Neural progenitor cell (in vitro differentiated cells): ENCODE measurements around the gene ARID5A. TPM values are rescaled to one million over a fixed set of nuclear protein-coding genes. Genes with fewer than 3 reads are reported as not detected.

Experiments
- DNase-seq: peaks from one replicate; pipeline ENCODE4 v3.0.0-alpha.2; 2016; ENCODE audit warnings: low spot score
- H2AFZ ChIP-seq: fragments of 200-600 bp; sonication (generic); replicated peaks from 2 replicates; pipeline ENCODE4 v1.6.1; 2016; ENCODE audit warnings: antibody characterized with exemption
- H3F3A ChIP-seq: fragments of 200-600 bp; sonication (generic); 2 replicates; pipeline ENCODE4 v1.6.1; 2016; ENCODE audit warnings: antibody characterized with exemption, low read depth
- H3K27ac ChIP-seq: fragments of 200-600 bp; sonication (generic); 2 replicates; pipeline ENCODE4 v1.5.1; 2016; ENCODE audit warnings: mild to moderate bottlenecking
- H3K27me3 ChIP-seq: fragments of 200-600 bp; sonication (generic); 2 replicates; pipeline ENCODE4 v1.6.1; 2016; ENCODE audit warnings: mild to moderate bottlenecking, moderate library complexity
- H3K36me3 ChIP-seq: fragments of 200-600 bp; sonication (generic); 2 replicates; pipeline ENCODE4 v1.5.1; 2016
- H3K4me1 ChIP-seq: fragments of 200-600 bp; sonication (generic); 2 replicates; pipeline ENCODE4 v1.6.1; 2016; ENCODE audit warnings: mixed run types
- H3K4me2 ChIP-seq: fragments of 200-600 bp; sonication (generic); 2 replicates; pipeline ENCODE4 v1.6.1; 2016
- H3K4me3 ChIP-seq: fragments of 200-600 bp; sonication (generic); 2 replicates; pipeline ENCODE4 v1.5.1; 2016
- H3K79me2 ChIP-seq: fragments of 200-600 bp; sonication (generic); 2 replicates; pipeline ENCODE4 v1.6.1; 2016; ENCODE audit warnings: low read depth
- H3K9ac ChIP-seq: fragments of 200-600 bp; sonication (generic); 2 replicates; pipeline ENCODE4 v1.6.1; 2016
- H3K9me3 ChIP-seq: fragments of 200-600 bp; sonication (generic); 2 replicates; pipeline ENCODE4 v1.5.1; 2016; ENCODE audit warnings: low read depth
- H4K20me1 ChIP-seq: fragments of 200-600 bp; sonication (generic); 2 replicates; pipeline ENCODE4 v1.6.1; 2016; ENCODE audit warnings: low read depth
- H3K27ac Mint-ChIP-seq: 3 replicates; pipeline ENCODE4 v1.8.0; 2021; ENCODE audit warnings: mixed read lengths
- H3K27me3 Mint-ChIP-seq: 2 replicates; pipeline ENCODE4 v1.8.0; 2022; ENCODE audit warnings: low read depth, mild to moderate bottlenecking, inconsistent platforms, moderate library complexity, mixed read lengths; ENCODE audit not compliant: insufficient read depth
- H3K36me3 Mint-ChIP-seq: 3 replicates; pipeline ENCODE4 v1.8.0; 2021; ENCODE audit warnings: mixed read lengths
- H3K4me1 Mint-ChIP-seq: 3 replicates; pipeline ENCODE4 v1.8.0; 2021; ENCODE audit warnings: mixed read lengths
- H3K4me3 Mint-ChIP-seq: 3 replicates; pipeline ENCODE4 v1.8.0; 2021; ENCODE audit warnings: mild to moderate bottlenecking, moderate library complexity, mixed read lengths
- H3K9me3 Mint-ChIP-seq: 3 replicates; pipeline ENCODE4 v1.8.0; 2020; ENCODE audit warnings: mixed read lengths
- EZH2 ChIP-seq: fragments of 200-600 bp; sonication (generic); IDR thresholded peaks from 2 replicates; pipeline ENCODE4 v1.6.1; 2017; ENCODE audit warnings: antibody characterized with exemption, mild to moderate bottlenecking, moderate library complexity
- EZH2phosphoT487 ChIP-seq: fragments of 200-600 bp; sonication (generic); IDR thresholded peaks from 2 replicates; pipeline ENCODE4 v1.6.1; 2017; ENCODE audit warnings: antibody characterized with exemption
- total RNA-seq: library from RNA; depleted of rRNA; stranded (reverse); fragments of >200 nt; gene quantifications from 2 replicates; pipeline ENCODE4 v1.2.3, GENCODE V29; 2015; ENCODE audit warnings: low replicate concordance
- TF ChIP-seq, protein P1 (sequence below): fragments of 200-600 bp; sonication (generic); IDR thresholded peaks from 2 replicates; pipeline ENCODE4 v1.5.1; 2017; ENCODE audit warnings: antibody characterized with exemption, mild to moderate bottlenecking

ARID5A gene
- total RNA-seq, 1 donor from 2014 or later: 0.75 TPM

DNA sequence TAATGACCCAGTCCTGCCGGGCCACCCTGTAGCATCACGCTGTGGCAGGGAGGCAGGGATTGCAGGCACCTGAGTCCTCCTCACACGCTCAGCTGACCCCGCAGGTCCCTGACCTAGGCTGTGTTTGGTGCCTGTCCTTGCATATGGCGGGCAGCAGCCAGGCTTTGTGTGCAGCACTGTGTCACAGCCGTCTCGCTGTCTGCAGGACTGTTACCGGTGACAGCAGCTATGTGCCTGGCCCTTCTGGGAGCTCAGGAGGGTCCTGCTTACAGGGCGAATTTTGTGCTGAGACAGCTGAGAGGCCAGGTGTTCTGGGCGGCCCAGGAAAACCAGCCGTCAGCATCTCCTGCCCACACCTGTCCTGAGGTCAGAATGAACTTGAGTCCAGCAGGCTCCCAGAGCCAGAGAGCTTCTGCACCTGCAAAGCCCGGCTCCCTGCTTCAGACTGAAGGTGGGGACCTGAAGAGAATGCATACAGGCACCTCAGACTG is 10.4 kb upstream of the ARID5A start:
- Mint-ChIP-seq H3K4me3 (no peak overlapping the region), H3K36me3 (no peaks in the 10 kb centered on the region), H3K4me1 (peaks cover 37% of the 10 kb centered on the region), H3K9me3 (no peaks in the 10 kb centered on the region), H3K27ac (peak overlapping the region; percentile 37), H3K27me3 (peaks cover 8% of the 10 kb centered on the region)
- DNase-seq: no peak
- no peak overlapping the region for H3K4me2 ChIP-seq
- H3K9ac ChIP-seq: no peak overlapping the region
- no peaks in the 10 kb centered on the region for H3K9me3 ChIP-seq
- no peak overlapping the region for H3K4me3 ChIP-seq
- H3K27me3 ChIP-seq: peaks cover 65% of the 10 kb centered on the region
- H3K27ac ChIP-seq: no peak overlapping the region
- no peaks in the 10 kb centered on the region for H4K20me1 ChIP-seq
- no peaks in the 10 kb centered on the region for H3K79me2 ChIP-seq
- TF ChIP-seq EZH2: no peak
- TF ChIP-seq, protein P1, sequence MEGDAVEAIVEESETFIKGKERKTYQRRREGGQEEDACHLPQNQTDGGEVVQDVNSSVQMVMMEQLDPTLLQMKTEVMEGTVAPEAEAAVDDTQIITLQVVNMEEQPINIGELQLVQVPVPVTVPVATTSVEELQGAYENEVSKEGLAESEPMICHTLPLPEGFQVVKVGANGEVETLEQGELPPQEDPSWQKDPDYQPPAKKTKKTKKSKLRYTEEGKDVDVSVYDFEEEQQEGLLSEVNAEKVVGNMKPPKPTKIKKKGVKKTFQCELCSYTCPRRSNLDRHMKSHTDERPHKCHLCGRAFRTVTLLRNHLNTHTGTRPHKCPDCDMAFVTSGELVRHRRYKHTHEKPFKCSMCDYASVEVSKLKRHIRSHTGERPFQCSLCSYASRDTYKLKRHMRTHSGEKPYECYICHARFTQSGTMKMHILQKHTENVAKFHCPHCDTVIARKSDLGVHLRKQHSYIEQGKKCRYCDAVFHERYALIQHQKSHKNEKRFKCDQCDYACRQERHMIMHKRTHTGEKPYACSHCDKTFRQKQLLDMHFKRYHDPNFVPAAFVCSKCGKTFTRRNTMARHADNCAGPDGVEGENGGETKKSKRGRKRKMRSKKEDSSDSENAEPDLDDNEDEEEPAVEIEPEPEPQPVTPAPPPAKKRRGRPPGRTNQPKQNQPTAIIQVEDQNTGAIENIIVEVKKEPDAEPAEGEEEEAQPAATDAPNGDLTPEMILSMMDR: no peak
- no peak for TF ChIP-seq EZH2phosphoT487
- H3K4me1 ChIP-seq: peaks cover 9% of the 10 kb centered on the region
- H2AFZ ChIP-seq: no peak overlapping the region
- no peaks in the 10 kb centered on the region for H3F3A ChIP-seq
- H3K36me3 ChIP-seq: no peaks in the 10 kb centered on the region

DNA sequence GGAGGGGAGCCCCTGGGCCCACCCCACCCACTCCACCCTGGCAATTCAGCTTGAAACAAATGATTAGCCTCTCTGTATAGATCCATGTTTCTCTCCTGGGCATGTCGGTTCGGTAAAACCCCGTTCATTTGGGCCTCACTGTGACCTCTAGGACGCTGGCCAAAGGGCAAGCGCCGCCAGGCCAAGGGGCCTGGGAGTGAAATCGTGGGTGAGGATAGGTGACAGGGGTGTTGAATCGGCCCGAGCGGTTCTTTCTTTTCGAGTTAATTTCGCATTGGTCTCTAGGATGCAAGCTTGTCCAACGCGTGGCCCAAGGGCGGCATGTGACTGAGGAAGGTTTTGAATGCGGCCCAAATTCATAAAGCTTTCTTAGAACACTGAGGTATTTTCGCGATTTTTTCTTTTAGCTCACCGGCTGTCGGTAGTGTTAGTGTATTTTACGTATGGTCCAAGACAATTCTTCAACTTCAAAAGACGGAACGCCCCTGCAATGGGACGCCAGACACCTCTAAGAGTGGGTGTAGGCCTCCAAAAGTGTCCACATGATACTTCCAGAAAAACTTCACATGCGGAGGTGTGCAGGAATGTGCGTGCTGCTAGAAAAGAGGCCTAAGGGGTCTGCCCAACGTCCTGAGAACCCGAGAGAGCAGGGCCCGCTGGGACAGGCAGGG is 9.8 kb upstream of the ARID5A start:
- DNase-seq: no peak
- peak overlapping the region; percentile 80 for H3K4me2 ChIP-seq
- H3K36me3 Mint-ChIP-seq: no peaks in the 10 kb centered on the region
- H3K27ac ChIP-seq: no peak overlapping the region
- no peaks in the 10 kb centered on the region for H3K79me2 ChIP-seq
- TF ChIP-seq EZH2 (no peak), EZH2phosphoT487 (no peak)
- TF ChIP-seq, protein P1: no peak
- H3K4me3 Mint-ChIP-seq: peak overlapping the region; percentile 41
- peaks cover 40% of the 10 kb centered on the region for H3K4me1 Mint-ChIP-seq
- peak overlapping the region; percentile 51 for H3K27ac Mint-ChIP-seq
- H3K4me3 ChIP-seq: peak overlapping the region; percentile 53
- no peaks in the 10 kb centered on the region for H4K20me1 ChIP-seq
- H3F3A ChIP-seq: no peaks in the 10 kb centered on the region
- H3K9ac ChIP-seq: no peak overlapping the region
- H2AFZ ChIP-seq: peak overlapping the region; percentile 80
- H3K9me3 ChIP-seq: no peaks in the 10 kb centered on the region
- no peaks in the 10 kb centered on the region for H3K36me3 ChIP-seq
- H3K4me1 ChIP-seq: peaks cover 9% of the 10 kb centered on the region
- peaks cover 8% of the 10 kb centered on the region for H3K27me3 Mint-ChIP-seq
- no peaks in the 10 kb centered on the region for H3K9me3 Mint-ChIP-seq
- peaks cover 71% of the 10 kb centered on the region for H3K27me3 ChIP-seq

DNA sequence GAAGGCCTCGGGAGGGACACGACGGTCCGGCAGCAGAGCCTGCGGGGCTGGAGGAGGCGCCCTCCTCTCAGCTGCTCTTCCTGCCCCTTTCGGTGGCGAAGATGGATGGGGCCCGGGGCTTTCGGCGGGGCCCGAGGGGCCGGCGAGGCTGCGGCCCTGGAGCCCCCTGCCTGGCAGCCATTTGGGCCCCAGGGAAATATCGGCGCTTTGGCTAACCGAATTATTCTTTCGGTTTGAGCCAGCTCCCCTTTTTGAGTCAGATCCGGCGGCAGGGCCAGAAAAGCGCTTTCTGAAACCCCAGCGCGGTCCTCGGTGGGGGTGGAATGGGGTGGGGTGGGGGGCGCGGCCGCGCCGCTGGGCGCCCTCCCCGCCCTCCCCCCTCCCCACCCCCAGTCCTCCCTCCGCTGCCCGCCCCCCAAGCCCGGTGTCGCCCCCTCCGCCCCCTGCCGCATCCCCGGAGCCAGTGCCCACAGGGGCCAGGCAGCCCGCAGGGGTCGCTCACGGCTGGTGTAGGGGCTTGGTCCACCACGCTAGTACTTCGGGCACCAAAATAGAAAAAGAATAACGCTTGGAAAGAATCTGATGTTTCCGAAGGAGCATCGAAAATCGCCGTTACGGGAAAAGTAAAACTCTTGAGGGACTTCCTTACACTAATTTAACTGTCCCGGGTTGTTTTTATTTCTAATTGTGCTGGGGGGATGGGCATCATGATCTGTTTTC is 9.1 kb upstream of the ARID5A start:
- peak; percentile 76 for DNase-seq

More for the DNA sequence above, 9.1 kb upstream of the ARID5A start:
- Histone ChIP-seq H2AFZ (peak overlapping the region; percentile 80), H3F3A (no peaks in the 10 kb centered on the region), H3K9ac (no peak overlapping the region), H3K4me3 (peak overlapping the region; percentile 53), H3K27me3 (peaks cover 72% of the 10 kb centered on the region), H3K36me3 (no peaks in the 10 kb centered on the region), H3K4me1 (peaks cover 9% of the 10 kb centered on the region), H4K20me1 (no peaks in the 10 kb centered on the region), H3K9me3 (no peaks in the 10 kb centered on the region), H3K79me2 (no peaks in the 10 kb centered on the region), H3K27ac (no peak overlapping the region), H3K4me2 (peak overlapping the region; percentile 80)
- Mint-ChIP-seq H3K9me3 (no peaks in the 10 kb centered on the region), H3K4me1 (peaks cover 38% of the 10 kb centered on the region), H3K4me3 (peak overlapping the region; percentile 55), H3K27ac (no peak overlapping the region), H3K36me3 (no peaks in the 10 kb centered on the region), H3K27me3 (peaks cover 8% of the 10 kb centered on the region)
- TF ChIP-seq, protein P1: peak; percentile 53
- no peak for TF ChIP-seq EZH2
- peak; percentile 10 for TF ChIP-seq EZH2phosphoT487
